Fibroblast of skin of right quadriceps (primary cell): Measurements from ENCODE around the gene CCNL2.
"Not testable (repeated sequence)": the region's sequence is repeated elsewhere in the genome, so short reads cannot be mapped to it uniquely, and the experiment has no call there.

ENCODE experiments used
- DNase-seq: peaks from one replicate; pipeline ENCODE4 v3.0.0-alpha.2; 2013

Gene CCNL2

GRCh38 chr1:1371746-1372711 is 27.1 kb downstream of the CCNL2 start:
- peak; percentile 43 for DNase-seq

DNA sequence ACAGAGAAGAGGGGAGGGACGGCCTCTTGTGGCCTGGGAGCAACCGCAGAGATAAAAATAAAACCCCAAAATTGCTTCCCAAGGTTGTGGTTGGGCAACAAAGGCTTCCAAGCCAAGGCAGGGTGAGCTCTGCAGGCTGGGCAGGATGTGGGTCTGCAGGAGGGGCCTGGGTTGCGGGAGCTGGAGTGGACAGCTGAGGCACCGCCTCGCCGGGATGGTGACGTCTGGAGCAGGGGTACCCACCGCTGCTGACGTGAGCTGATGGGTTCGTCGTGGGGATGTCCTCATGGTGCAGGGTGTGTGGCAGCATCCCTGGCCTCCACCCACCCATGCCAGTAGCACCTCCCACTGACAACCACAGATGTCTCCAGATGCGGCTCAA is 27.8 kb downstream of the CCNL2 start:
- DNase-seq = no peak

DNA sequence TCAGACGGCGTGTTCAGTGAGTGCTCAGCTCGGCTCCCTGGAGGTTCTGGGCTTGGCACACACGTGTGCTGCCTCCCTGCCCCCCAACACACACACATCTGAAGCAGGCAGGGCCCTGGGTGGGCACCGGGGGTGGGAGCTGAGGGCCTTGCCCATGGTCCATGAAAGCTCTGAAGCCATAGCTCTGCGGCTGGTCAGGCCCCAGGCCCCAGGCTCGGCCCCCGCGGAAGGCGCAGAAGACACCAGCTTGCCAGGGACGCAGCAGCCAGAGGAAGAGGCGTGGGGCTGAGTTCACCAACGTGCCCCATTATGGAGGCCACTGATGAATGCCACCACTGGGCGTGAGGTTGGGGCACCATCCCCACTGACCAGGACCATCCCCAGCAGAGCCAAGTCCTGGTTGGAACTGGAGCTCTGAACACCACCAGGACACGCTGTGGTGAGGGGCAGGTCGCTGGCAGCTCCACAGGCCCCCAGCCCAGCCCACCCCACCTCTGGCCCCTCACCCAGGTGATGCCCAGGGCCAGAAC is 28.3 kb downstream of the CCNL2 start:
- no peak for DNase-seq

DNA sequence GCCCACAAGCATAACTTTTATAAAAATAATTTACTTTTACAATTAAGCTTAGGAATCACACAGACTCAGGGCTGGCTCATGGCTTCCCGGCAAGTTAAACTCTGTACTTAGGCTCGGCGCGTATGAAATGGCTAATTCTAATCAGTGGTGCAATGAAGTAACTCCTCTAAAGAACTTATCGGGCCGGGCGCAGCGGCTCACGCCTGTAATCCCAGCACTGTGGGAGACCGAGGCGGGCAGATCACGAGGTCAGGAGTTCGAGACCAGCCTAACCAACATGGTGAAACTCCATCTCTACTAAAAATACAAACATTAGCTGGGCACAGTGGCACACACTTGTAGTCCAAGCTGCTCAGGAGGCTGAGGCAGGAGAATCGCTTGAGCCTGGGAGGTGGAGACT is 29.0 kb downstream of the CCNL2 start:
- DNase-seq = not testable (repeated sequence)

DNA sequence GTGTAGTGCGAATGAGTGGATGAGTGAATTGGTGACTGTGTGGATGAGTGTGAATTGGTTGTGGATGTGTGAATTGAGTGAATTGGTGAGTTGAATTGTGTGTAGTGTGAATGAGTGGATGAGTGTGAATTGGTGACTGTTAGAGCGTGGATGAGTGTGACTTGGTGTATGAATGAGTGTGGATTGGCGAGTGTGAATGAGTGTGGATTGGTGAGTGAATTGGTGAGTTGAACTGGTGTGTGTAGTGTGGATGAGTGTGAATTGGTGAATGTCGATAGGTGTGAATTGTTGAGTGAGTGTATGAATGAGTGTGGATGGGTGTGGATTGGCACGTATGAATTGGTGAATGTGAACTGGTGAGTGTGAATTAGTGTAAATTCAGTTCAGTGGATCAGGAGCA is 31.8 kb downstream of the CCNL2 start:
- no peak for DNase-seq

GRCh38 chr1:1366699-1367066 is 32.5 kb downstream of the CCNL2 start:
- no peak for DNase-seq

DNA sequence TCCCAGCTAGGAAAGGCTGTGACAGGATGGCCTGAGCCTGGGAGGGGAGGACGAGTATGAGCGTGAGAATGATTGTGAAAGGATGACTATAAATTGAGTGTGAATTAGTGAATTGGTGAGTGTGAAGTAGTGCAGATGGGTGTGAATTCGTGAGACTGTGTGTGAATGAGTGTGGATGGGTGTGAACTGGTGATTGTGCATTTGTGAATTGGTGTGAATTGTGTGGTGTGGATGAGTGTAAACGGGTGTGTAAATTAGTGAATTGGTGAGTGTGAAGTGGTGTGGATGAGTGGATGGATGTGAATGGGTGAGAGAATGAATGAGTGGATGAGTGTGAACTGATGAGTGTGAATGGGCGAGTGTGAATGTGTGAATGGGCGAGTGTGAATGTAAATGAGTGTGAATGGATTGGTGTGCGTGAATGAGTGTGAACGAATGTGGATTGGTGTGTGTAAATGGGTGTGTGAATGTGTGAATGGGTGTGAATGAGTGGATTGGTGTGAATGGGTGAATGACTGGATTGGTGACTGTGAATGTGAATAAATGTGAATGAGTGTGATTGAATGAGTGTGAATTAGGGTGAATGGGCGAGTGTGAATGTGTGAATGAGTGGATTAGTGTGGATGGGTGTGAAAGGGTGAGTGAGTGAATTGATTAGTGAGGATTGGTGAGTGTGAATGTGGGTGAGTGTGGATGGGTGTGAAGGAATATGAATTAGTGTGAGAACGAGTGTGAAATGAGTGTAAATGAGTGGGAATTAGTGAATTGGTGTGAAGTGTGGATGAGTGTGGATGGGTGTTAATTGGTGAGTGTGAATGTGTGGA is 33.0 kb downstream of the CCNL2 start:
- no peak for DNase-seq

- no peak for DNase-seq
Observed at GRCh38 chr1:1364266-1364665, 34.9 kb downstream of the CCNL2 start.

DNA sequence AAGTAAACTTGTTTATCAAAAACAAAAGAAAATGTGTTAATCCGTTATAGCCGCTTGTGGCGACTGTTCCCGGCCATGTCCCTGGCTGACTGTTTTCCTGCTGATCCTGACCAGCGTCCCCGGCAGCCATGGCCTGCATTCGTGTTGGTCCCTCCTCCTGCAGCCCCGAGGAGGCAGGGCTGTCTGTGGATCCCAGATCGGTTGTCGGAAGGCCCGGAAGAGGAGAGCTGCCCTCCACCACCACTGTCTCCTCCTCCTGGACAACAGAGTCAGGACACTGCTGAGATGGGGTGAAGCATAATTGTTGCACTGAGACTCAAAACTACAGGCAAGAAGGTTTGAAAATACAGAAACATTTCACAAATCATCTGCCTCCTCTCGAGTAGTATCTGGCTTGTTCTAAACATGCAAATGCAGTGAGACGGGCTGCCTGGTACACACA is 37.1 kb downstream of the CCNL2 start:
- peak; percentile 78 for DNase-seq

- DNase-seq = no peak
Observed at GRCh38 chr1:1361233-1361981, 37.7 kb downstream of the CCNL2 start.

DNA sequence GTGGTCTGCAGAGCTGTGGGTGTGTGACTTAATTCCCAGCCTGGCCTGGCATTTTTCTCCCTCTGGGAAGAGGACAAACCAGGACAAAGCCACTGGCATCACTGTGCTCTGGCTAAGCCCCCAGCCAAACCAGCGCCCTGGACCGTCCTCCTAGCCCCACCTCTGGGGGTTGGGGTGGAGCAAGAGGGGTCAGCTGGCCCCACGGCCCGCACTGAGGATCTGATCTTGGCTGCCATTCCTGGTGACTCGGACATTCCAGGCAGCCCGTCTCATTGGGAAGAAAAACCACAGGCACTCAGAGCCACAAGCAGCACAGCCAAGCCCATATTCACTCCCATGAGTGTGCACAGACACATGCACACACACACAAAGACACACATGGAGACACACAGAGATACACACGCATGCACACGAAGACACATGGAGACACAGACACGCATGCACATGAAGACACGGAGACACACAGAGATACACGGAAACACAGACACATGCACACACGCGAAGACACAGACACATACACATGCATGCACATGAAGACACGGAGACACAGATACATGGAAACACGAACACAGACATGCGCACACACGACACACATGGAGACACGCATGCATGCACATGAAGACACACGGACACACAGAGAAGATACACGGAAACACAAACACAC is 38.5 kb downstream of the CCNL2 start:
- DNase-seq = peak; percentile 91

DNA sequence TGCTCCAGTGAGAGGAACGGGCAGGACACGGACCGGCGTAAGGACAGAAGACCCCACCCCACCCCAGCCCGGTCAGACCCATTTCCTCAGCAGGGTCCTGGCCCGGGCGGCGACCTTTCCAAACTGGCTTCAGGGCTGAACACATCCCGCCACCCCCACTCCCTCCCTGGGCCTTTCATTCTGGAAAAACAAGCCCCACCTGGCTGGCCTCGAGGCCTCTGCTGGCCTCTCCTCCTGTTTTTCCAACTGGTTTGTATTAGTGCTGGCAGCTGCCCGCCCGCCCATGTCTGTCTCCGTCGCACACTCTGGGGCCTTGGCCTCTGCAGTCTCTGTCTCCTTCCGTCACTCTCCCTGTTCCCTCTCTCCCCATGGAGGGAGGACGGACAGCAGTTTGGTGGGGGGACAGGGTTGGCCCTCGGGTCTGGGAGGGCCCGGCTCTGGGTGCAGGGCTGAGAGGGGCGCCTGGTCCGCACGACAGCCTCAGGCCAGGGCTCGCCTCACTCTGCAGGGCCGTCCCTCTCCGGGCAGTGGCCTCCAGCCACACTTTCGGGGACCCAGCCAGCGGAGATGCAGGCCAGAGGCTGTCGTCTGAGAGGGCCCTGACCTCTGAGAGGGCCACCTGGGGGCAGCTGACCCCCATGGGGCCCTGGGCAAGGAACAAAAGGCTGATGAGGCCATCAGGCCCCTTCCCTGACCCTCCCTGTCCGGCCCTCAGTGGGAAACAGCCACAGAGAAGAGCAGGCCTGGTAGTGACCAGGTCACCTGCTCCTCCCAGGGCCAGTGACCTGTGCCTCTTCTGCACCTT is 39.3 kb downstream of the CCNL2 start:
- peak; percentile 69 for DNase-seq

GRCh38 chr1:1359308-1359663 is 39.8 kb downstream of the CCNL2 start:
- DNase-seq = peak; percentile 76

DNA sequence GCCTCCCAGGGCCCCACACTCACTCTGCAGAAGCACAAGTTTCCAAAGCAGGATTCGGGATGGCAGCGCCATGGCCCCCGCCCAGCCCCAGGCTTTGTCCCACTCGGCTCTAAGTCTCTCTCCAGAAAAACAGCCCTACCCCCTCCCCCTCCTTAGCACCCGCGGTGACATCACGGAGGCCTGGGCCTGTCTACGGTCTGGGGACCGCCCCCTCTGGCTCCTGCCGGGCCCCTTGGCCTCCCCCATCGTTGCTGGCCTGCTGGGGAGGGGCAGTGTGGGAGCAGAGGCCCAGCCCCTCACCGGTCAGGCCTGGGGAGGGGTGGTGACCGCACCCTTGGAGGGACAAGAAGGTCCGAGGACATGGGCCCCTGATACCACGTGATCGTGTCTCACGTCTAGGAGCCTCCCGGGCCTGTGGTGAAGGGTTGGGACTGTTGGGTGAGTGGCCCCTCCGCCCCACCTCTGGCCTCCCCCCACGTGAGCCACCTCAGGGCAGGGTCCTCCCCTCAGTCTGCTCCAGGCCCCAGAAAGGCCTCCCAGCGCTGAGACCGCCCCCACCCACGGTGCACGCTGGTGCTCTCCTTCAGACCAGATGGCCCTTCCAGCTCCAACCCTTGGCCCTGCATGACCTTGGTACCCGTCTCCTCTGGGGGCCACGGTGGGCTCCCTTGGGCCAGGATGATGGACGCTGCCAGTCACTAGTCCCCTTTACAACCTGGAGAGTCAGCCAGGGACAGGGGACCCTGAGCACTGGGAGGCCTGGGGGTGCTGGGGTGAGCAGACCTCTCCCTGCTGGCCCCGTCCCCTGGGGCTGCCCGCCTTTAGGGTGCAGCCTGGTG is 40.5 kb downstream of the CCNL2 start, which contains the start of gene MXRA8:
TSS of gene MXRA8 (minus strand) at position 123 of the 839 bp plus-strand sequence. CDS start at position 72, 51 bp downstream.
- peak; percentile 90 for DNase-seq

- DNase-seq = no peak
Observed at GRCh38 chr1:1357871-1358432, 41.2 kb downstream of the CCNL2 start.

- no peak for DNase-seq
Observed at GRCh38 chr1:1356796-1357401, 42.2 kb downstream of the CCNL2 start.

DNA sequence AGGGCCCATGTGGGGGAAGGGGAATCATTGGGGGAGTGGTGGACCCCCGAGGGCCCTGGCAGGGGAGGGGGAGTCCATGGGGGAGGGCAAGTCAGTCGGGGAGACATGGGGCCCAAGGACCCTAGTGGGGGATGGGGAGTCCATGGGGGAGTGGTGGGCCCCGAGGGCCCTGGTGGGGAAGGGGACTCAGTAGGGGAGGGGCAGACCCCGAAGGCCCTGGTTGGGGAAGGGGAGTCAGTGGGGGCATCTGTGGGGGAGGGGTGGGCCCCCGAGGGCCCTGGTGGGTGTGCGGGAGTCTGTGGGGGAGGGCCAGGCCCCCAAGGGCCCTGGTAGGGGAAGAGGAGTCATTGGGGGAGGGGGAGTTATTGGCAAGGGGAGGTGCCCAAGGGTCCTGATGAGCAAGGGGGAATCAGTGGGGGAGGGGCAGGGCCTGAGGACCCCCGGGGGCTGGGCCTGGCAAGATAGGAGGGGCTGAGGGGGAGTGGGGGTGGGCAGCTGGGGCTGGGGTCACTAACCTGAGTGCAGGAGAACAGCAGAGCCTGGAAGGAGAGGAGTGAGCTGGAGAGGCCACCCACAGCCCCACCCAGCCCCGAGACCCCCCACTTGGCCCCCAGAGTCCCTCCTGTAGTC is 42.9 kb downstream of the CCNL2 start:
- no peak for DNase-seq

- no peak for DNase-seq
Observed at GRCh38 chr1:1355416-1355815, 43.7 kb downstream of the CCNL2 start.
